Stimulated activated CD8-positive, alpha-beta memory T cell treated with anti-CD3 and anti-CD28 coated beads, Interleukin-4, amount 100 ng/mL, for 48 hours (primary cell): ENCODE measurements around the gene MLLT1.

Experiments
- DNase-seq: peaks from one replicate; pipeline ENCODE4 v3.0.0-alpha.2; 2020

MLLT1 gene

GRCh38 chr19:6233827-6234511, 45.8 kb downstream of the MLLT1 start:
- no peak for DNase-seq

- no peak for DNase-seq
Observed at GRCh38 chr19:6233056-6233826, 46.5 kb downstream of the MLLT1 start.

- no peak for DNase-seq
Observed at GRCh38 chr19:6232601-6233055, 47.1 kb downstream of the MLLT1 start.

GRCh38 chr19:6230991-6231448, 48.8 kb downstream of the MLLT1 start:
- DNase-seq = no peak

GRCh38 chr19:6229951-6230712, 49.6 kb downstream of the MLLT1 start:
- no peak for DNase-seq

- DNase-seq = no peak
Observed at GRCh38 chr19:6229216-6229913, 50.4 kb downstream of the MLLT1 start.

- DNase-seq = no peak
Observed at GRCh38 chr19:6228551-6229215, 51.1 kb downstream of the MLLT1 start.

GRCh38 chr19:6227936-6228325, 51.8 kb downstream of the MLLT1 start:
- no peak for DNase-seq

- no peak for DNase-seq
Observed at GRCh38 chr19:6227156-6227935, 52.4 kb downstream of the MLLT1 start.

GRCh38 chr19:6226444-6227155, 53.2 kb downstream of the MLLT1 start:
- no peak for DNase-seq

- DNase-seq = no peak
Observed at GRCh38 chr19:6226012-6226411, 53.8 kb downstream of the MLLT1 start.

- no peak for DNase-seq
Observed at GRCh38 chr19:6225232-6225865, 54.4 kb downstream of the MLLT1 start.

- no peak for DNase-seq
Observed at GRCh38 chr19:6224308-6224675, 55.5 kb downstream of the MLLT1 start.

GRCh38 chr19:6223461-6224307, 56.1 kb downstream of the MLLT1 start:
- DNase-seq = no peak

- no peak for DNase-seq
Observed at GRCh38 chr19:6222884-6223283, 56.9 kb downstream of the MLLT1 start.

- no peak for DNase-seq
Observed at GRCh38 chr19:6221878-6222746, 57.7 kb downstream of the MLLT1 start.

GRCh38 chr19:6221220-6221877, 58.4 kb downstream of the MLLT1 start:
- DNase-seq = no peak
